ENCODE measurements around the gene GPLD1. TPM values are rescaled to one million over a fixed set of nuclear protein-coding genes. Genes with fewer than 3 reads are reported as not detected.
"Not testable (repeated sequence)": the region's sequence is repeated elsewhere in the genome, so short reads cannot be mapped to it uniquely, and the experiment has no call there.

Gene GPLD1
- polyA plus RNA-seq, 6 donors from 2014 or later = 0.49 to 3.0 (median 2.2) TPM; not detected in 1

DNA sequence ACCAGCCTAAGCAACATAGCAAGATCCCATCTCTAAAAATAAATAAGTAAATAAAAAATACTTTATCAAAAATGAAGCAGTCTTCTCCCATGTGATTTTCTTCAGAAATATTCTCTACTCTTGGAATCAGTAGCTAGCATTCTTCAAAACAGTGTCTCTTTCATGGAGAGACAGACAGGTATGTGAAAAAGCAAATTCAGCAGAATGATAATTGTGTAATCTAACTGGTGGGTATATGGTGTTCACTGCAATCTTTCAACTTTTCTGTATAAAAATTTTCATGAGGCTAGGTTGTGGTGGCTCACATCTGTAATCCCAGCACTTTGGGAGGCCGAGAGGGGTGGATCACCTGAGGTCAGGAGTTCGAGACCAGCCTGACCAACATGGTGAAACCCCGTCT, 78.8 kb downstream of the GPLD1 start:
- Mint-ChIP-seq H3K4me3 (no peak overlapping the region), H3K27me3 (no peaks in the 10 kb centered on the region), H3K36me3 (peaks cover 14 to 20% of the 10 kb centered on the region in 2 donors), H3K4me1 (peaks cover 0 to 6% (median 2%) of the 10 kb centered on the region in 3 donors), H3K27ac (peak overlapping the region in 2 of 6 donors; percentile 39 to 78), H3K9me3 (no peaks in the 10 kb centered on the region)
- DNase-seq (no peak), ATAC-seq (ENCODE audit: low read depth in 2 of 2) (no peak)

DNA sequence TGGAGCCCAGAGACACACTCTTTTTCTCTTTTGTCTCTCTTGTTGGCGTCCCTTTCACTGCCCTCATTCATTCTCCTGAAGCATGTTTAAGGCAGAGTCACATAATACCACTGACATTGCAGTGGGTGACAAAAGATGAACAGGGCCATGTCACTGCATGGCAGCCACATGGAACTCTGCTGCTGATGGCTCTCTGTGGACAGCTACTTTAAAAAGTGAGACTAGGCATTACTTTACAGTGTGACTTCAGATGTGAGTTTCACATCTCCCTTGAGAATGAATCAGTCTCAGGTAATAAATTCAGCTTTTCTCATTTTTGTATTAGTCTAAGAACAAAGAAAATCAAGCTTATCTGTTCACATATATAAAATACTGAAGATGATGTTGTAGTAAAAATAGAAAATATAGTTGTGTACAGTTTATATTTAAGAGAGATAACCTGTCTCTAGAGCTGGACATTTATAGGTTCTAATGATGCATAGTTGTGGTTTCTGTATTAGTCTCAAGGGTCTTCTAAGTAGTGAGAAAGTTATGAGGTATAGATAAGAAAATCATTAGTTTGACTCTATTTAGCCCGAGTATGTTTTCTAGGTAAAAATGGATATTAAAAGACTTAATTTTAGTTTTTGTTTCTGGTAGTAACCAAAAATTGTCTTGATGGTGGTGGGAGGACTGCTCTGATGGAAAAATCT, 80.5 kb downstream of the GPLD1 start:
- Mint-ChIP-seq H3K4me1 (peaks cover 5 to 10% (median 7%) of the 10 kb centered on the region in 3 donors), H3K27me3 (no peaks in the 10 kb centered on the region), H3K27ac (peak overlapping the region in 1 of 6 donors; percentile 26), H3K9me3 (no peaks in the 10 kb centered on the region), H3K4me3 (no peak overlapping the region), H3K36me3 (peaks cover 14% of the 10 kb centered on the region in 2 donors)
- no peak for ATAC-seq (ENCODE audit: low read depth in 2 of 2)
- DNase-seq = no peak

DNA sequence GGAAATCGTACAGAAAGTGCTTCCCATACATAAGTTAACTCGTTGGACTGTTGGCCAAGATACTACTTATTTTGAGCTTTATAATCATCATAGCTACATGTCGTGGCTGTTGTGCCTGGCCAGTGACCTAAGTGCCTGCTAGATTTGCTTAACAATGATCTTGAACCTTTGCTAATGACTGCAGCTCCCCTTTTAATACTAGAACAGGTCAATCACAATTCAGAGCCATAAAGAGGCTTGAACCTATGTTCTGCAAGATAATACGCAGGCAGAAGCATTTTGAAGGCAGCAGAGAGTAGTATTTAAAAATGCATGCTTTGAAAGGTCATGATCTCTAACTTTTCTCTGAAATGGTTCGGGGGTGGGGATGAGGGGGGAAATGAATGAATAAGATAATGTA, 84.1 kb downstream of the GPLD1 start:
- Mint-ChIP-seq H3K36me3 (no peaks in the 10 kb centered on the region), H3K9me3 (no peaks in the 10 kb centered on the region), H3K4me3 (peak overlapping the region in 1 of 8 donors; percentile 37), H3K27ac (peak overlapping the region in 1 of 6 donors; percentile 39), H3K27me3 (peaks cover 1 to 7% (median 6%) of the 10 kb centered on the region in 3 donors), H3K4me1 (peaks cover 16 to 19% (median 17%) of the 10 kb centered on the region in 3 donors)
- no peak for DNase-seq
- no peak for ATAC-seq (ENCODE audit: low read depth in 2 of 2)

DNA sequence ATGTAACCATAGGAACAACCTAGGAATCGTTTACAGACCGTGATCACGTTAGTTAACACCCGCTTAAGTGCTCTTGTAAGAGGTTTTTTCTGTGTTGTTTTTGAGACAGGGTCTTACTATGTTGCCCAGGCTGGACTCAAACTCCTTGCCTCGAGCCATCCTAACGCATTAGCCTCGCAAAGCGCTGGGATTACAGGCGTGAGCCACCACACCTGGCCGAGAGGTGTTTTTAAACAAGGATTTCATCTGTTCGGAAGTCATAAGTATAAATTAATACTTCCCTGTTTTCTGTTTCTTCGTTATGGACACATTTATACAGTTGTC, 85.9 kb downstream of the GPLD1 start:
- Mint-ChIP-seq H3K4me3 (peak overlapping the region; percentile 92 to 99 (median 97)), H3K27ac (peak overlapping the region; percentile 67 to 95 (median 86)), H3K4me1 (peaks cover 16 to 20% (median 17%) of the 10 kb centered on the region in 3 donors), H3K27me3 (peaks cover 16 to 24% (median 18%) of the 10 kb centered on the region in 3 donors), H3K36me3 (no peaks in the 10 kb centered on the region), H3K9me3 (no peaks in the 10 kb centered on the region)
- DNase-seq = no peak
- ATAC-seq (ENCODE audit: low read depth in 2 of 2) = no peak

DNA sequence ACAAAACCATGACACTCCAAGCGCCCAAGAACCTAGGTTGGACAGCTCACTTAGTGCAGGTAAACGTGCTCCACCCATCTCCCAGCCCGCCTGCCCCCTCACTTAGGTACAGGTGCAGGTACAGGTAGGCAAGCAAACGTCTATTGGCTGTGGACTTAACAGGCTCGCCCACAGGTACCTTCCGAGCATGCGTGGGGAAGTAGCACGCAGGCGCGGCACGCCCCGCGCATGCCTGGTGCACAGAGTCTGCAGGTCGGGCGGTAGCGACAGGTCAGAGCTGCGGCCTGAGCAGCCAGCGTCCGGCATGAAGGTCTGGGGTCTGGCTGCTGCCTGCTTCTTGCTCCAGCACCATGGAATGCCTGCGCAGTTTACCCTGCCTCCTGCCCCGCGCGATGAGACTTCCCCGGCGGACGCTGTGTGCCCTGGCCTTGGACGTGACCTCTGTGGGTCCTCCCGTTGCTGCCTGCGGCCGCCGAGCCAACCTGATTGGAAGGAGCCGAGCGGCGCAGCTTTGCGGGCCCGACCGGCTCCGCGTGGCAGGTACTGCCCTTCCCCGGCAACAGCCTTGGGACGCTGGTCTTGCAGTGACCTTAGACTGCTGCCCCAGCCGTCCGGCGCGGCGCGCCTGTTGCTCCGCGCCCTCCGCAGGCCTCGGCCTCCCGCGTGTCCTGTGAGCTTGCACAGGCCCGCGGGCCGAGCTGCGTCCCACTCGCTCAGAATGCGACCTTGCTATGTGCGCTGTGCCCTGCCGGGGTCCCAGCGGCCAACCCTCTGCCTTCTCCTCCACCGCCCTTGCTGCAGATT, 86.5 kb downstream of the GPLD1 start, which contains the start of gene MRS2:
Gene MRS2, plus strand, starts transcription at position 240 of the 804 bp plus-strand sequence. Its CDS starts 111 bp downstream, at position 351.
- no peaks in the 10 kb centered on the region for H3K36me3 Mint-ChIP-seq
- DNase-seq (peak; percentile 69), ATAC-seq (ENCODE audit: low read depth in 2 of 2) (peak; percentile 92 to 93)
- peaks cover 21 to 29% (median 22%) of the 10 kb centered on the region in 3 donors for H3K27me3 Mint-ChIP-seq
- peak within 1 kb of the TSS; percentile 76 to 95 (median 86) for H3K27ac Mint-ChIP-seq
- H3K4me3 Mint-ChIP-seq = peak within 1 kb of the TSS; percentile 92 to 99 (median 97)
- H3K4me1 Mint-ChIP-seq = peaks cover 16 to 20% (median 17%) of the 10 kb centered on the region in 3 donors
- peaks cover 0 to under 1% (median 0%) of the 10 kb centered on the region in 7 donors for H3K9me3 Mint-ChIP-seq

DNA sequence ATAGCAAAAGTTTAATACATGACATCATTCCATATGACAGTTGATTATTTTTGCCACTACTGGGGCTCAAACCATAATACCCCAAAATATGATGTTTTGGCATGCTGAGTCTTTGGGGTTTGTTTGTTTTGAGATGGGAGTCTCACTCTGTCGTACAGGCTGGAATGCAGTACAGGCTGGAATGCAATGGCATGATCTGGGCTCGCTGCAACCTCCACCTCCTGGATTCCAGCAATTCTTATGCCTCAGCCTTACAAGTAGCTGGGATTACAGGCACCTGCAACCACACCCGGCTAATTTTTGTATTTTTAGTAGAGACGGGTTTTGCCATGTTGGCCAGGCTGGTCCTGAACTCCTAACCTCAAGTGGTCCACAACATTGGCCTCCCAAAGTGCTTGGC, 87.9 kb downstream of the GPLD1 start:
- no peak for ATAC-seq (ENCODE audit: low read depth in 2 of 2)
- Mint-ChIP-seq H3K9me3 (peaks cover 2 to 14% (median 5%) of the 10 kb centered on the region in 7 donors), H3K4me1 (peaks cover 16 to 18% (median 17%) of the 10 kb centered on the region in 3 donors), H3K4me3 (peak overlapping the region in 2 of 8 donors; percentile 44 to 98), H3K27ac (no peak overlapping the region), H3K27me3 (peaks cover 36 to 42% (median 36%) of the 10 kb centered on the region in 3 donors), H3K36me3 (peaks cover 3 to 7% of the 10 kb centered on the region in 2 donors)
- no peak for DNase-seq

DNA sequence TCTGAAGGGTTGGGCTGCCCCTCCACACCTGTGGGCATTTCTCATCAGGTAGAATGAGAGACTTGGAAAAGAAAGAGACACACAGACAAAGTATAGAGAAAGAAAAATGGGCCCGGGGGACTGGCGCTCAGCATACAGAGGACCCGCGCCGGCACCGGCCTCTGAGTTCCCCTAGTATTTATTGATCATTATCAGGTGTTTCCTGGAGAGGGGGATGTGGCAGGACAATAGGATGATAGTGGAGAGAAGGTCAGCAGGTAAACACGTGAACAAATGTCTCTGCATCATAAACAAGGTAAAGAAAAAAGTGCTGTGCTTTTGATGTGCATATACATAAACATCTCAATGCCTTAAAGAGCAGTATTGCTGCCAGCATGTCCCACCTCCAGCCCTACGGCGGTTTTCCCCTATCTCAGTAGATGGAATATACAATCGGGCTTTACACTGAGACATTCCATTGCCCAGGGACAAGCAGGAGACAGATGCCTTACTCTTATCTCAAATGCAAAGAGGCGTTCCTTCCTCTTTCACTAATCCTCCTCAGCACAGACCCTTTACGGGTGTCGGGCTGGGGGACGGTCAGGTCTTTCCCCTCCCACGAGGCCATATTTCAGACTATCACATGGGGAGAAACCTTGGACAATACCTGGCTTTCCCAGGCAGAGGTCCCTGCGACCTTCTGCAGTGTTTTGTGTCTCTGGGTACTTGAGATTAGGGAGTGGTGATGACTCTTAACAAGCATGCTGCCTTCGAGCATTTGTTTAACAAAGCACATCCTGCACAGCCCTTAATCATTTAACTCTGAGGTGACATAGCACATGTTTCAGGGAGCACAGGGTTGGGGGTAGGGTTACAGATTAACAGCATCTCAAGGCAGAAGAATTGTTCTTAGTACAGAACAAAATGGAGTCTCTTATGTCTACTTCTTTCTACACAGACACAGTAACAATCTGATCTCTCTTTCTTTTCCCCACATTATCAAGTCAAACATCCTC, 89.0 kb downstream of the GPLD1 start:
- H3K27ac Mint-ChIP-seq = peak overlapping the region; percentile 16 to 89 (median 67)
- not testable (repeated sequence) for DNase-seq; ATAC-seq (ENCODE audit: low read depth in 2 of 2); H3K36me3 Mint-ChIP-seq
- peaks cover 5 to 18% (median 9%) of the 10 kb centered on the region in 7 donors for H3K9me3 Mint-ChIP-seq
- H3K4me1 Mint-ChIP-seq = peaks cover 16 to 17% (median 16%) of the 10 kb centered on the region in 3 donors
- peak overlapping the region in 6 of 8 donors; percentile 10 to 72 (median 46) for H3K4me3 Mint-ChIP-seq
- peaks cover 42 to 52% (median 43%) of the 10 kb centered on the region in 3 donors for H3K27me3 Mint-ChIP-seq

DNA sequence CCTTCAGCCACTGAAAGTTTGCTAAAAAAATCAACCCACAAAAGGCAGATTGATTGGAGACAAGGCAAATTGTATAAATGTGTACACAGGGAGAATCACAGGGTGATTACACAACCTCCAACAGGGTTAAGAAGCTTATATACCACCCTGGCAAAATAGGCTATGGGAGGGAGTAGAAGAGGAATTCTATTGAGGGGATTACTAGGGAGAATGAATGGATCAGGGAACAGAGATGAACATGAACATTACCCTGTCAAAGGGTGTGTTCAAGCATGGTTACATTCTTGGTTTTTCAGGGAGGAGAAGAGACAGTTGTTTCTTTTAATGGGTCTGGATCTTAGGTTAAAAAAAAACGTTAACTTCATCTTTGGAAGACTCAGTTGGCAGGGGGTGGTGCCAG, 91.7 kb downstream of the GPLD1 start:
- DNase-seq (no peak), ATAC-seq (ENCODE audit: low read depth in 2 of 2) (no peak)
- H3K9me3 Mint-ChIP-seq = peaks cover 5 to 18% (median 9%) of the 10 kb centered on the region in 7 donors
- no peak overlapping the region for H3K27ac Mint-ChIP-seq
- H3K4me1 Mint-ChIP-seq = peaks cover 0 to 8% (median 5%) of the 10 kb centered on the region in 3 donors
- peak overlapping the region in 1 of 8 donors; percentile 16 for H3K4me3 Mint-ChIP-seq
- peaks cover 7 to 8% of the 10 kb centered on the region in 2 donors for H3K36me3 Mint-ChIP-seq
- peaks cover 52 to 76% (median 57%) of the 10 kb centered on the region in 3 donors for H3K27me3 Mint-ChIP-seq

DNA sequence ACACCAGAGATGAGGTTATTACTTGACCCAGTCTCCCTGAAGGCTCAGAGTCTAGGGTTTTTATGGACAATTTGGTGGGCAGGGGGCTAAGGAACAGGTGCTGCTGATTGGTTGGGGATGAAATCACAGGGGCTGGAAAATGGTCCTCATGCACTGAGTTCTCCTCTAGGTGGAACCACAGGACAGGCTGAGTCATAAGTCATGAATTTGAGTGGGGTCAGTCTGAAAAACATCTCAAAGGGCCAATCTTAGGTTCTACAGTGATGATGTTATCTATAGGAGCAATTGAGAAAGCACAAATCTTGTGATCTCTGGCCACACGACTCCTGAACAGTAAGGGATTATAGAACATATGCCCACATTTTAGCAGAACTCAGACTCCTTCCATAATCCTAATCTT, 92.6 kb downstream of the GPLD1 start:
- H3K36me3 Mint-ChIP-seq = peaks cover 7 to 8% of the 10 kb centered on the region in 2 donors
- ATAC-seq (ENCODE audit: low read depth in 2 of 2) (no peak), DNase-seq (no peak)
- peaks cover 52 to 76% (median 61%) of the 10 kb centered on the region in 3 donors for H3K27me3 Mint-ChIP-seq
- no peak overlapping the region for H3K27ac Mint-ChIP-seq
- H3K4me1 Mint-ChIP-seq = peaks cover 0 to 5% (median 3%) of the 10 kb centered on the region in 3 donors
- peaks cover 5 to 18% (median 9%) of the 10 kb centered on the region in 7 donors for H3K9me3 Mint-ChIP-seq
- H3K4me3 Mint-ChIP-seq = no peak overlapping the region

DNA sequence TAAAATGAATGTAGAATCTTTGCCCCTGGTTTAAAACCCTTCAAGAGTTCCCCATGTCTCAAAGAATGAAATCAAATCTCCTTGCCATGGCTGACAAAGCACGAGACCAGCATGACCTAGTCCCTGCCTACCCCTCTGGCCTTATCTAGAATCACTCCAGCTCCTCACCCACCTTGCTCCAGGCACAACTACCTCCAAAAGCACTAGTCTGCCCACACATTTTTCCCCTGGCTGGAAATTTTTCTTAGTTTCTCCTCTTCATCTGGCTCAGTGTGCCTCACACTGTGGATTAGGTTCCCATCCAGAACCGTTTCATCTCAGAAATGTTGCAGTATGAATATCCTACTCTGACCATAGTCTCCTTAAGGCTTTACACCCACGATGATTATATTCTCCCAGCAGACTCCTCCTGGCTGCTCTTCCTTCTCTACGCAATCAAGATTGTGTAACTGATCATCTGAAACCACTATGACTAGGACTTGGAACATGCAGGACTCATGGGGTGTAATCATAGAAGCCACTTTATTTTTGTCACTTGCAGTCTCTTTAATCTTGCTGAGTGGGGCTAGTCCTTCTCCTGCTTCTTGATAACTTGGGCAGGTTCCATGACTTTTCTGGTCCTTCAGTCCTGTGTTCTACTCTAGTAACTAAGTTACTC, 94.5 kb downstream of the GPLD1 start:
- no peak overlapping the region for H3K4me3 Mint-ChIP-seq
- H3K9me3 Mint-ChIP-seq = peaks cover 5 to 18% (median 9%) of the 10 kb centered on the region in 7 donors
- DNase-seq (no peak), ATAC-seq (ENCODE audit: low read depth in 2 of 2) (no peak)
- H3K27ac Mint-ChIP-seq = no peak overlapping the region
- H3K4me1 Mint-ChIP-seq = no peaks in the 10 kb centered on the region
- H3K27me3 Mint-ChIP-seq = peaks cover 47 to 65% (median 55%) of the 10 kb centered on the region in 3 donors
- peaks cover 7 to 8% of the 10 kb centered on the region in 2 donors for H3K36me3 Mint-ChIP-seq

DNA sequence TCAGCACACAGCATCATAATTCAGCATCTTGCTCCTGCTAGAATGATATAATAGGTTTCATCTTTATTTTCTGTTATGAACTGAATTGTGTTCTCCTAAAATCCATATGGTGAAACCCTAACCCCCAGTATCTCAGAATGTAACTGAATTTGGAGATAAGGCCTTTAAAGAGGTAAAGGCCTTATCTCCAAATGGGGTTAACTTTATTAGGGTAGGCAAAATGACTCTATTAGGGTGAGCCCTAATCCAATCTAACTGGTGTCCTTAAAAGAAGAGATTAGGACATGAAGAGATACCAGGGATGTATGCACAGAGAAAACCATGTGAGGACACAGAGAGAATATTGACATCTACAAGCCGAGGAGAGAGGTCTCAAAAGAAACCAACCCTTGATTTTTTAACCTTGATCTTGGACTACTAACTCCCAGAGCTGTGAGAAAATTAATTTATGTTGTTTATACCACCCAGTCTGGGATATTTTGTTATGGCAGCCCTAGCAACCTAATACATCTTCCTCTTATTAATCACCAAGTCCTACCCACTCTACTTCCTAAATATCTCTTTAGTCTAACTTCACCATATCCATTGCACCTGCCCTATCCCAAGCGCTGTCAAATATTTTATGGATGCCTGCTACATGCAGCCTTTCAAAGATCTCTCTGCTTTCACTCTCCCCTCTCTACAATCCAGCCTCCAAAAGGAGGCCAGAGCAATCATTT, 95.2 kb downstream of the GPLD1 start:
- no peak for DNase-seq
- Mint-ChIP-seq H3K4me1 (no peaks in the 10 kb centered on the region), H3K9me3 (peaks cover 5 to 18% (median 9%) of the 10 kb centered on the region in 7 donors), H3K36me3 (peaks cover 7 to 8% of the 10 kb centered on the region in 2 donors), H3K27ac (no peak overlapping the region), H3K4me3 (no peak overlapping the region), H3K27me3 (peaks cover 40 to 59% (median 48%) of the 10 kb centered on the region in 3 donors)
- no peak for ATAC-seq (ENCODE audit: low read depth in 2 of 2)
